Measurements from ENCODE around the gene SLC10A4. TPM values are rescaled to one million over a fixed set of nuclear protein-coding genes. Genes with fewer than 3 reads are reported as not detected.
"Not testable (repeated sequence)": the region's sequence is repeated elsewhere in the genome, so short reads cannot be mapped to it uniquely, and the experiment has no call there.

Gene SLC10A4, protein sequence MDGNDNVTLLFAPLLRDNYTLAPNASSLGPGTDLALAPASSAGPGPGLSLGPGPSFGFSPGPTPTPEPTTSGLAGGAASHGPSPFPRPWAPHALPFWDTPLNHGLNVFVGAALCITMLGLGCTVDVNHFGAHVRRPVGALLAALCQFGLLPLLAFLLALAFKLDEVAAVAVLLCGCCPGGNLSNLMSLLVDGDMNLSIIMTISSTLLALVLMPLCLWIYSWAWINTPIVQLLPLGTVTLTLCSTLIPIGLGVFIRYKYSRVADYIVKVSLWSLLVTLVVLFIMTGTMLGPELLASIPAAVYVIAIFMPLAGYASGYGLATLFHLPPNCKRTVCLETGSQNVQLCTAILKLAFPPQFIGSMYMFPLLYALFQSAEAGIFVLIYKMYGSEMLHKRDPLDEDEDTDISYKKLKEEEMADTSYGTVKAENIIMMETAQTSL
- total RNA-seq (3.2 TPM), polyA plus RNA-seq (1.2 TPM)

DNA sequence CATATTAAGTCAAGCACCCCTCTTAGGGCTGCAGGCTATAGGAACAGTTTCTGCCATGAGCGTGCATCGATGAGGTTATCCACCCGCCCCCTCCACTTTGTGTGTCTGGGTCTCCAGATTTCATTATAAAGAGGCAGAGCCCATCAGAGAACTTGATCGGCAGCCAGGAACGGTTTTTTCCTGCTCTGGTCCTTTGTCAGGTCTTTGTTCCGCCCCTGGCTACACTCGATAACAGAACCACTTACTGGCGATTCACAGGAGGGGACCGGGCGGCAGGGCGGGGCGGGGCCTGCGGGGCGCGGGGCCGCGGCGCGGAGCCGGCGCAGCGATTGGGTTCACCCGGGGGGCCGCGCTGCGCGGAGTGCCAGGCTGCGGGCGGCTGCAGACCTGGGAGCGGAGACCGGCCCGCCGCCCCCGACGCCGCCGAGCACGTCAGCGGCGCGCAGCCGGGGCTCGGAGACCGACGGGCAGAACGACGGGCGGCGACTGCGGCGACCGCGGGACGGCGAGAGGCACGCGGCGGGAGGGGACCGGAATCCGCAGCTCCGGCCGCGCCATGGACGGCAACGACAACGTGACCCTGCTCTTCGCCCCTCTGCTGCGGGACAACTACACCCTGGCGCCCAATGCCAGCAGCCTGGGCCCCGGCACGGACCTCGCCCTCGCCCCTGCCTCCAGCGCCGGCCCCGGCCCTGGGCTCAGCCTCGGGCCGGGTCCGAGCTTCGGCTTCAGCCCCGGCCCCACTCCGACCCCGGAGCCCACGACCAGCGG lies at the start of gene SLC10A4:
Gene SLC10A4, plus strand, starts transcription at position 338 of the 771 bp plus-strand sequence. Its CDS starts 219 bp downstream, at position 557.
- Histone ChIP-seq H3K36me3 (ENCODE audit: insufficient read depth) (no peaks in the 10 kb centered on the region), H3K27ac (ENCODE audit: low read depth) (no peak within 1 kb of the TSS), H3K4me3 (ENCODE audit: low read depth, low read length) (peak within 1 kb of the TSS; percentile 50), H3K4me1 (ENCODE audit: insufficient read depth) (no peaks in the 10 kb centered on the region)
- peak; percentile 46 for DNase-seq (ENCODE audit: extremely low spot score)
- 2% methylated on average over 85 of the region's 85 CpGs for WGBS

DNA sequence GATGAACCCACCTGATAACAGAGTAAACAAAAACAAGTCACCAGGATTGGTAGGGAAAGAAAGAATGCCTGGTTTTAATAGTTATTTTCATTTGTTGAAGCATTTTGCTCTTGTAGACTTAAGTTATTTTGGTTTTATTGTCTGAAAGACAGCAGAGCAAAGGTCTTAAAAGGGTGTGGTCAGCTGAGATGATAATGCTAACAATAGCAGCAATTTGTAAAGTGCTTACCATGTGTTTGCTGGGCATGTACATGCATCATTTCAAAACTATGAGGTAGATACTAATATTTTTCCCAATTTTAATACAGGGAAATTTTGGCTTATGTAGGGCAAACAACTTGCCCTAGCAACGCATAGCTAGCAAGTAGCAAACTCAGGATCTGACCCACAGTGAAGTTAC lies 46.8 kb upstream of the SLC10A4 start:
- no peak overlapping the region for H3K4me3 ChIP-seq (ENCODE audit: low read depth, low read length)
- WGBS, result 92% methylated on average over 1 of the region's 1 CpG
- H3K4me1 ChIP-seq (ENCODE audit: insufficient read depth), result no peaks in the 10 kb centered on the region
- no peak for DNase-seq (ENCODE audit: extremely low spot score)
- no peaks in the 10 kb centered on the region for H3K36me3 ChIP-seq (ENCODE audit: insufficient read depth)
- H3K27ac ChIP-seq (ENCODE audit: low read depth), result no peak overlapping the region

DNA sequence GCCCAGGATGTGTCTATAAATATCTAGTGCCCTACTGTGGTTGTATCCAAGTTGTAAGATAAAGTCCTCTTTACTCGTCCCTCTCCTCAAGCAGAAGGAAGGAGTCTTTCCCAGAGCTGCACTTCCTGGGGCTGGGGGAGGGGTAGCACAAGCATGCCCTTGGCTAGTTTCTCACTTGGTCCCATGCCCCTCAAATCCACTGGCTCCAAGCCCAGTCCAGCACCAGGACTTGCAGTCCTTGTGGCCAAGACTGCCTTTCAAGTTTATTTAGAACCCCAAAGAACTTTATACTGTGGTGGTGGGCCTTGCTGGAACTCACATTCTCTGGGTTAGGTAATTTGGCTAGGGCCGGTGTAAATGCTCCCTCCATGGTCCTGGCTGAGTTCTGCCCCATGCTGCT lies 43.2 kb upstream of the SLC10A4 start:
- Histone ChIP-seq H3K36me3 (ENCODE audit: insufficient read depth) (no peaks in the 10 kb centered on the region), H3K4me1 (ENCODE audit: insufficient read depth) (no peaks in the 10 kb centered on the region), H3K4me3 (ENCODE audit: low read depth, low read length) (no peak overlapping the region), H3K27ac (ENCODE audit: low read depth) (no peak overlapping the region)
- no peak for DNase-seq (ENCODE audit: extremely low spot score)
- 59% methylated on average over 2 of the region's 2 CpGs for WGBS

DNA sequence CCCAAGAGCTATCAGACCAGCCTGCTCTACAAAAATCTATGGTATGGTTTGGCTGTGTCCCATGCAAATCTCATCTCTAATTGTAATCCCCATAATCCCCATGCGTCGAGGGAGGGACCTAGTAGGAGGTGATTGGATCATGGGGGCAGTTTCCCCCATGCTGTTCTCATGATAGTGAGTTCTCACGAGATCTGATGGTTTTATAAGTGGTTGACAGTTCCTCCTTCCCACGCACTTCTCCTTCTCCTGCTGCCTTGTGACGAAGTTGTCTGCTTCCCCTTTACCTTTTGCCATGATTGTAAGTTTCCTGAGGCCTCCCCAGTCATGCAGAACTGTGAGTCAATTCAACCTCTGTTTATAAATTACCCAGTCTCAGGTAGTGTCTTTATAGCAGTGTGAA lies 42.2 kb upstream of the SLC10A4 start:
- not testable (repeated sequence) for H3K27ac ChIP-seq (ENCODE audit: low read depth); DNase-seq (ENCODE audit: extremely low spot score); H3K4me3 ChIP-seq (ENCODE audit: low read depth, low read length); H3K36me3 ChIP-seq (ENCODE audit: insufficient read depth); H3K4me1 ChIP-seq (ENCODE audit: insufficient read depth)
- 64% methylated on average over 5 of the region's 5 CpGs for WGBS

DNA sequence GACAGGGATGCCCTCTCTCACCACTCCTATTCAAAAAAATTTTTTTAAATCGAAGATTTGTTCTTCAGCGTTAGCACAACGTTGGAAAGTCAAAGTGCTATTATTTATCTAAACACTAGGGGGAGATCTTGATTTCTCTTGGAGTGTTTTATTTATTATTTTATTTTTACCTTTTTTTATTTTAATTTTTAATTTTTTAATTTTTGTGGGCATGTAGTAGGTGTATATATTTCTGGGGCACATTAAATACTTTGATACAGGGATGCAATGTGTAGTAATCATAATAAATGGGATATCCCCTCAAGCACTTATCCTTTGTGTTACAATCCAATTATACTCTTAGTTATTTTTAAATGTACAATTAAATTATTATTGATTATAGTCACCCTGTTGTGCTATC lies 37.4 kb upstream of the SLC10A4 start:
- no peak overlapping the region for H3K27ac ChIP-seq (ENCODE audit: low read depth)
- H3K4me1 ChIP-seq (ENCODE audit: insufficient read depth), result no peaks in the 10 kb centered on the region
- WGBS, result 13% methylated on average over 3 of the region's 3 CpGs
- no peak for DNase-seq (ENCODE audit: extremely low spot score)
- H3K4me3 ChIP-seq (ENCODE audit: low read depth, low read length), result no peak overlapping the region
- no peaks in the 10 kb centered on the region for H3K36me3 ChIP-seq (ENCODE audit: insufficient read depth)

DNA sequence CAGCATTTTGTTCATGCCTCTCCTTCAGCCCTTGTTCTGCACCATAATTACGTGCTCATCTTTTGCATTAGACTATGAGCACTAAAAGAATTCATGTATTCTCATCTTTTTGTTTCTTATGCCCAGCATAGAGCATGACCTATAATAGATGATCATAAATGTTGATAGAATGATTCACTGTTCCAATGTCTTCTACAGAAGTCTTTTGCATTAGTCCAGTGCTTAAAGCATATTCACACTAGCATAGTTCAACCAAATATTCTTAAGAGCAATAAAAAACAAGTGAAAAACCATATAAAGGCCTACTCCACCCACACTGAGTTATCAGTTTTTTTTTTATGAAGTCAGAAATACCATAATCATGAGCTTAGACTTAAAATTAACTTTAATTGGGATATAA lies 36.5 kb upstream of the SLC10A4 start:
- Histone ChIP-seq H3K4me3 (ENCODE audit: low read depth, low read length) (no peak overlapping the region), H3K4me1 (ENCODE audit: insufficient read depth) (no peaks in the 10 kb centered on the region), H3K27ac (ENCODE audit: low read depth) (no peak overlapping the region), H3K36me3 (ENCODE audit: insufficient read depth) (no peaks in the 10 kb centered on the region)
- DNase-seq (ENCODE audit: extremely low spot score), result no peak
- 91% methylated on average over 1 of the region's 1 CpG for WGBS

DNA sequence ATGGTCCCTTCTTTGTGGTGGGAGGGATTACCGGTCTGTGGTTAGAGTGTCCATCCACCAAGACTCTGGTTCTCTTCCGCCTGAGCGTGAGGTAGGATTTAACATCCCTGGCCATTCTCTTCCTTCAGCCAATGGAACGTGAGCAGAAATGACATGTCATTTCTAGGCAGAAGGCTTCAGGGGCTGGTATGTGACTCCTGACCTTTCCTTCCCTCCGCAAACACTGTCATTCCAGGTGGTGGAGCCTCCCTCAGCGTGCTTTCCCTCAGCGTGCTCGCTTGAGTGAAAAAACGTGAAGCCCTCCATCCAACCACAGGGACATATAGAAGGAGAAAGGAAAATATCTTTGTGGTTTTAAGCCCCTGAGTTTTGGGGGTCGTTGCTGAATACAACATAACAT lies 34.0 kb upstream of the SLC10A4 start:
- DNase-seq (ENCODE audit: extremely low spot score), result no peak
- Histone ChIP-seq H3K36me3 (ENCODE audit: insufficient read depth) (no peaks in the 10 kb centered on the region), H3K4me3 (ENCODE audit: low read depth, low read length) (no peak overlapping the region), H3K27ac (ENCODE audit: low read depth) (no peak overlapping the region), H3K4me1 (ENCODE audit: insufficient read depth) (no peaks in the 10 kb centered on the region)
- WGBS, result 90% methylated on average over 10 of the region's 10 CpGs

DNA sequence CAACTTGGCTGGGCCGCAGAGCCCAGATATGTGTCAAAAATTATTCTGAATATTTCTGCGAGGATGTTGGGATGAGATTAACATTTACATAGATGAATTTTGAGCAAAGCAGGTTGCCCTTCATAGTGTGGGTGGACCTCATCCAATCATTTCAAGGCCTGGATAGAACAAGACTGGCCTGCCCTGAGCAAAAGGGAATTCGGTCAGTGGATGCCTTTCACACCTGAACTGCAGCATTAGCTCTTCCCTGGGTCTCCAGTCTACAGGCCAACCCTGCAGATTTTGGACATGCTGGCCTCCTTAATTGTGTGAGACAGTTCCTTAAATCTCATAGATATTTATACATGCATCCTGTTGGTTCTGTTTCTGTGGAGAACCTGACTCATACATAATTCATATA lies 32.4 kb upstream of the SLC10A4 start:
- no peak overlapping the region for H3K27ac ChIP-seq (ENCODE audit: low read depth)
- H3K36me3 ChIP-seq (ENCODE audit: insufficient read depth), result no peaks in the 10 kb centered on the region
- H3K4me3 ChIP-seq (ENCODE audit: low read depth, low read length), result no peak overlapping the region
- WGBS, result 92% methylated on average over 3 of the region's 3 CpGs
- H3K4me1 ChIP-seq (ENCODE audit: insufficient read depth), result no peaks in the 10 kb centered on the region
- DNase-seq (ENCODE audit: extremely low spot score), result no peak

DNA sequence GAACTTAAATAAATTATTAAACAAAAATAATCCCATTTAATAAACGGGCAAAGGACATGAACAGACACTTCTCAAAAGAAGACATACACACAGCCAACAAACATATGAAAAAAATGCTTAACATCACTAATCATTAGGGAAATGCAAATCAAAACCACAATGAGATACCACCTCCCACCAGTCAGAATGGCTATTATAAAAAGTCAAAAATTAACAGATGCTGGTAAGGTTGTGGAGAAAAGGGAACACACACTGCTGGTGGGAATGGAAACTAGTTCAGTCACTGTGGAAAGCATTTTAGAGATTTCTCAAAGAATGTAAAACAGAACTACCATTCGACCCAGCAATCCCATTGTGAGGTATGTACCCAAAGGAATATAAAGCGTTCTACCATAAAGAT lies 31.5 kb upstream of the SLC10A4 start:
- H3K4me1 ChIP-seq (ENCODE audit: insufficient read depth); H3K27ac ChIP-seq (ENCODE audit: low read depth); H3K4me3 ChIP-seq (ENCODE audit: low read depth, low read length); H3K36me3 ChIP-seq (ENCODE audit: insufficient read depth); DNase-seq (ENCODE audit: extremely low spot score): not testable (repeated sequence)
- WGBS, result 85% methylated on average over 3 of the region's 3 CpGs

DNA sequence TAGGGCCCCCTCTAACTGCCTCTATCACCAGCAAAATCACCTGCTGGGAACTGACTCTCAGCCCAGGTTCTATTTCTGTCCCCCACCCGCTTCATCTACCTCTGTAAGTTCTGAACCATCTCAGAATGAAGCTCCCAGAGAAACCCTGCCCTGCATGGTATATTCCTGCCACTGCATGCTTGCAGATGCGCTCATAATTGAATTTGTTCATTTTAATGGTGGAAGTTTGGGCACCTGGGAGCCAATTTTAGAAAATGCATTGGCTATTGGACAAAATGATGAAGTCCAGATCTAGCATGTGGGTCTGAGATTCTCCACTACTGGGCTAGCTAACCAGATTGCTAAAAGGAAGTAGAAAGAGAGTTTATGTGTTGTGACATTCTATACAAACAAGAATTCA lies 28.6 kb upstream of the SLC10A4 start:
- H3K4me1 ChIP-seq (ENCODE audit: insufficient read depth), result no peaks in the 10 kb centered on the region
- no peak overlapping the region for H3K4me3 ChIP-seq (ENCODE audit: low read depth, low read length)
- H3K36me3 ChIP-seq (ENCODE audit: insufficient read depth), result no peaks in the 10 kb centered on the region
- no peak overlapping the region for H3K27ac ChIP-seq (ENCODE audit: low read depth)
- DNase-seq (ENCODE audit: extremely low spot score), result no peak
- 92% methylated on average over 2 of the region's 2 CpGs for WGBS

DNA sequence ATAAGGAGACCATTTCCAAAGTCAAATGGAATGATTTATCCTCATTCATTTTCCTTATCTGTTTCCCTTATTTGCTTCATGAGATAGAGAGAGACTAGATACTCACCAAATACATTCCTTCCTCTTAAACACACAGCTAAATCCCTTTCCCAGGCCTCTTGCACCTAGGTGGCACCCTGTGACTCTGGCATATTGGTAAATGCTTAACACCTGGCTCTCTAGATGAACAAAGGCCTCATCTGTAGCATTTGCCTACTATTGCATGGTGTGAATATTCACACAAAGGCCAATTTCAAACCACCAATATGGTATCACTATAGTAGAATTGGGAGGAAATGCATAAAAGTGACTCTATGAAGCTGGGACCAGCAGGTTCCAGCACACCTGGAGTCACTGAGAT lies 22.1 kb upstream of the SLC10A4 start:
- Histone ChIP-seq H3K4me1 (ENCODE audit: insufficient read depth) (no peaks in the 10 kb centered on the region), H3K4me3 (ENCODE audit: low read depth, low read length) (no peak overlapping the region), H3K27ac (ENCODE audit: low read depth) (no peak overlapping the region), H3K36me3 (ENCODE audit: insufficient read depth) (no peaks in the 10 kb centered on the region)
- DNase-seq (ENCODE audit: extremely low spot score), result no peak

DNA sequence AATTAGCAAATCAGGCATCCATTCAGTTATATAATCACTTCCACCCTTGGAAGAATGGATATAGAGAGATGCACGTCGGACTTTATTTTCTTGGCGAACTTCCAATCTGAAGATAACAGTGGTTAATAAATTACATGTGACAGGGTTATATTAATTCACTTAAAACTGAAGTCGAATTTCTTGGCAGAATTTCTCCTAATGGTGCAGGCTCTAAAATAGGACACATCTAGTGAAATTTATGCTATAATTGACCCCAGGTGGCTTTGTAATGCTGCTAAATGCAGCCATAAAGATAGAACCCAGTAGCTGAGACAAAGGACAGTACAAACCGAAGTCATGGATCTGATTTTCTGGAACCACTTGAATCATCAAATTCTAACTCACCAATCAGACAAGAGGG lies 20.8 kb upstream of the SLC10A4 start:
- WGBS, result 18% methylated on average over 5 of the region's 5 CpGs
- DNase-seq (ENCODE audit: extremely low spot score), result peak; percentile 54
- H3K36me3 ChIP-seq (ENCODE audit: insufficient read depth), result no peaks in the 10 kb centered on the region
- no peak overlapping the region for H3K4me3 ChIP-seq (ENCODE audit: low read depth, low read length)
- H3K4me1 ChIP-seq (ENCODE audit: insufficient read depth), result no peaks in the 10 kb centered on the region
- H3K27ac ChIP-seq (ENCODE audit: low read depth), result no peak overlapping the region

DNA sequence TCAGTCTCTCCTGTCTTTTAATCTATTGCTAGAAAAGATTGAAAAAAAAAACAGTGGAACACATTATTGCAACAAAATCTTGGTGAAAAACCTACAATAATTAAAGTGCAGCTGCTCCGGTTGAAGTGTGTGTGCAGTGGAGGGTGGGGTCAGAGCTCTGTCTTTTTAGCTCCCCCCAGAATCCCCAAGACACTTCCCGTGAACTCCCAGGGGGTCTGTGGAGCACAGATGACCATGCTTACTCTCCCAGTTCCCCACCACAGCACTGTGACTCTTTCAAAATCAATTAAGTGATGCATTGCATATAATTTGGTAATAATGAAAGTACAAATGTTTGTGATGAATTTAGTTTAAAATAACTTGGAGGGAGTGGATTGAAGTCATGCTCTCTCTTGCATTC lies 15.7 kb upstream of the SLC10A4 start:
- 63% methylated on average over 2 of the region's 2 CpGs for WGBS
- Histone ChIP-seq H3K4me3 (ENCODE audit: low read depth, low read length) (no peak overlapping the region), H3K27ac (ENCODE audit: low read depth) (no peak overlapping the region), H3K4me1 (ENCODE audit: insufficient read depth) (no peaks in the 10 kb centered on the region), H3K36me3 (ENCODE audit: insufficient read depth) (no peaks in the 10 kb centered on the region)
- DNase-seq (ENCODE audit: extremely low spot score), result no peak

DNA sequence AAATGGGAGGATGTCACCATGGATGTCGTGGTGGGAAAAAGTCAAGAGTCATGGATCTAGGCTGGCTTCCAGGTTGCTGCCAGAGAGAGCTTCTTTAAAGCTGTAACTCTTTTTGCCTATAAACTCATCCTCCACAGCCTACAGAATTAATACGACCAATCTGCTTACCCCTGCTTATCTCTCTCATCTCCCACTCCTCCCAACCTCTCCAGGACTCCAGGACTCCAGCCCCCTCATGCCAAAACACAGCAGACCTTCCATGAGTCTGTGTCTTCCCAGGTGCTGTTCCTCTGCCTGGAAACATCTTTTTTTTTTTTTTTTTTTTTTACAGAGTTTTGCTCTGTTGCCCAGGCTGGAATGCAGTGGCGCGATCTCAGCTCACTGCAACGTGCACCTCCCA lies 15.3 kb upstream of the SLC10A4 start:
- DNase-seq (ENCODE audit: extremely low spot score), result no peak
- Histone ChIP-seq H3K4me3 (ENCODE audit: low read depth, low read length) (no peak overlapping the region), H3K4me1 (ENCODE audit: insufficient read depth) (no peaks in the 10 kb centered on the region), H3K27ac (ENCODE audit: low read depth) (no peak overlapping the region), H3K36me3 (ENCODE audit: insufficient read depth) (no peaks in the 10 kb centered on the region)
- 62% methylated on average over 4 of the region's 5 CpGs for WGBS
